DLD1 (cell line): Measurements from ENCODE around the gene RHOA.
"Not testable (repeated sequence)": the region's sequence is repeated elsewhere in the genome, so short reads cannot be mapped to it uniquely, and the experiment has no call there.

Source experiments
- in situ Hi-C: cut with HindIII; loops from 2 replicates; pipeline ENCODE4 v1.10.0; 2017; ENCODE audit warnings: low sequenced_read_pairs

RHOA gene

DNA sequence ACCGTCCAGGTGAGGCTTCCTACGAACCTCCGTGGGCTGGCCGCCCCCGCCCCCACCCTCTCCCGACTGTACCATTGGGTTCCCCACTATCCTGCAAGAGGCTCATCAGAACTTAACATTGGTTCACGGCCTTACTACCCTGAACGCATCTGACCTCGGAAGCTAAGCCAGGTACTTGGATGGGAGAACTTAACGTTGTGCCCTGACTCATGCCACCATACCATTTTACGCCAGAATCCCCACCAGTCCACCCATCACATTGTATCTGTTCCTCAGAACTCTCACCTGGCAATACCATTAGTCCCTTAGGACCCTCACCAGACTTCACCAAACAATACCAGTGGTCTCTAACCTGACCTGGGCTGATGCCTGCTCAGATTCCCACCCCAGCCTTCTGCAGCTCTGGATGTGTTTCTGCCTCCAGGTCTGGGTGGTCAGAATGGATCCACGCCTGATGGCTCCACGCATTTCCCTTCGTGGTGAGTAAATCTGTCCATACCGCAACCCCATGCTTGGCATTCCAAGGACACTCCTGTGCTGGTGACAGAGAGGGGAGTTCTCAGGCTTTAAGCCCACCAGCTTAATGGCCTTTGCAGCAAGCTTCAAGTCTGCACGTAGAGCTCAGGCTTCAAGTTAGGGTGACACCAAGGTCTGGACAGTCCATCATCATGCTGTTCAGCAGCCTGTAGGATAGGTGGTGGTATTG is 1.0 kb upstream of the RHOA start:
- in situ Hi-C loops, result no loop called here

DNA sequence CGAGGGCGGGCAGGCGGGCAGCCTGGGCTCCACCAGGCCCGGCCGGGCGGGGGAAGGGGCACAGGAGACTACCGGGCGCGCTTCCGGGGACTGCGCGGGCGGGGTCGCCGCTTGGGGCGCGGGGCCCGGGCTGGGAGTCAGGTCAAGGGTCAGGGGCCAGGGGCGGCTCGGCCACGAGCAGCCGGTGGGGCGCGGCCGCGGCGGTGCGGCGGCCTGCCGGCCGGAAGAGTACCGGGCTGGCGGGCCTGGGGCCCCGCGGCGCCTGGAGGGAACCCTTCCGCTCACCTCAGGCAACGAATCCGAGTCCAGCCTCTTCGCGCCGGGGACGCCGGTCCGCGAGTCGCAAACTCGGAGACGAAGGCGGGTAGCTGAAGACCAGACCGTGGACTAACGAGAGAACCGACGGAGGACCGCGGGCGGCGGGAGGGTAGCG is 225 bp downstream of the RHOA start:
- in situ Hi-C loops, result no loop called here

DNA sequence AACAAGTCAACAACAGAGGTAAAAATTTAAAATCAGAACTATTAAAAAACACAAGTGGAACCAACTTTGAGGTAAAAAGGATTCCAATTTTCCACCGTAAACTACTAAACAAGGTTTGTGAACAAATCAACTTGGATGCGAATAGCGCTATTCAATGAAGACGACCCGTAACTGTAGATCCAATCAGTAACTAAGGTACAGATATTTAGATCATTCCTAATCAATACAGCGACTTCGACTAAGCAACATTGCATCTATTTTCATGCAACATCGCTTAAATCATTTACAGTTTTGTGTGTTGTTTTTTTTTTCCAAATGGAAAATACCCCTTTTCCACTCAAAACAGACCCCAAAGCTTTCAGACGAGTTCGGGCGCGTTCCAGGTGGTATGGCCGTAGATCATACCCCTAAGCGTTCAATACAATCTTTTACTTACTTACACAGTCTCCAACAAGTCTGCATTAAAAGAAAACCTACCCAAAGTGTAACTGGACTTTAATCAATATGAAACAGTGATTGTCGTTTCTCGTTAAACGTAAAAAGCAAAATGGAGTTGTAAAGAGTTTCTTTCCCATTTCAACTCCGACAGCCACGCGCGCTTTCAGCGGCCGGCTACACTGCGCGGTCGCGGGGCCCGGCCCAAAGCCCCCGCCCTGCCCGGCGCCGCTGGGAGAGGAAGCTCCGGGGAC is 786 bp downstream of the RHOA start:
- in situ Hi-C loops, result no loop called here

DNA sequence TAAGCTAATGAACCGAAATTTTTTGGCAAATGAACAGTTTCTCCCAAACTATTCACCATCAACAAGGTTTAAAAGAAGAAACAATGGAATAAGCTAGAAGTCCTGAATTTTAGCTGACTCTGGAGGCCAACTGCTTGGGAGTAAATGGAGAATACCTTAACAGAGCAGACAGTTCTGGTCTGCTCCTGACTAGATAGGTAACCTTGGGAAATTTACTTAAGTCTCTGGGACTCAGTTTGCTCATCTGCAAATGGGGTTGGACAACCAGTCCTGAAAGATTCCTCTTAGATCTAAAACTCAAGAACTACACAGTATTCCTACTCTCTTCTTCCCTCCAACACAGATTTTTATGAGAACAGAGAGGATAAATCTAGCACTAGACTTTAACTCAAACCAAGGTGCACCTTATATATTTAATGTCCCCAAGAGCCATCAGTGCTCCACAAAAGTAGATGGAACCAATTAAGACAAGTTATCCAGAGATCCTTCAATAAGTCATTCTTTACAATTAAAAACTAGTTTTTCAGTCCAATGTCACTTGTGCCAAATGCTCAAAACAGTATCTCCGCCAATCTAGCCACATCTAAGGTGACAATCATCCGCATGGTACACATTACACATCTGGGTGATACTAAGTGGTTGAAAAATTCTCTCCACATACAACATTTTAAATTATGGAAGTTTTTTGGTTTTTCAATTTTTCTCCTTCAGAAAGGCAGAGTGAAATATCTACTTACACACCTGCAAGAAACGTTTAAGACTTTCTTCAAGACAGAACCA is 1.5 kb downstream of the RHOA start:
- in situ Hi-C loops, result no loop called here

DNA sequence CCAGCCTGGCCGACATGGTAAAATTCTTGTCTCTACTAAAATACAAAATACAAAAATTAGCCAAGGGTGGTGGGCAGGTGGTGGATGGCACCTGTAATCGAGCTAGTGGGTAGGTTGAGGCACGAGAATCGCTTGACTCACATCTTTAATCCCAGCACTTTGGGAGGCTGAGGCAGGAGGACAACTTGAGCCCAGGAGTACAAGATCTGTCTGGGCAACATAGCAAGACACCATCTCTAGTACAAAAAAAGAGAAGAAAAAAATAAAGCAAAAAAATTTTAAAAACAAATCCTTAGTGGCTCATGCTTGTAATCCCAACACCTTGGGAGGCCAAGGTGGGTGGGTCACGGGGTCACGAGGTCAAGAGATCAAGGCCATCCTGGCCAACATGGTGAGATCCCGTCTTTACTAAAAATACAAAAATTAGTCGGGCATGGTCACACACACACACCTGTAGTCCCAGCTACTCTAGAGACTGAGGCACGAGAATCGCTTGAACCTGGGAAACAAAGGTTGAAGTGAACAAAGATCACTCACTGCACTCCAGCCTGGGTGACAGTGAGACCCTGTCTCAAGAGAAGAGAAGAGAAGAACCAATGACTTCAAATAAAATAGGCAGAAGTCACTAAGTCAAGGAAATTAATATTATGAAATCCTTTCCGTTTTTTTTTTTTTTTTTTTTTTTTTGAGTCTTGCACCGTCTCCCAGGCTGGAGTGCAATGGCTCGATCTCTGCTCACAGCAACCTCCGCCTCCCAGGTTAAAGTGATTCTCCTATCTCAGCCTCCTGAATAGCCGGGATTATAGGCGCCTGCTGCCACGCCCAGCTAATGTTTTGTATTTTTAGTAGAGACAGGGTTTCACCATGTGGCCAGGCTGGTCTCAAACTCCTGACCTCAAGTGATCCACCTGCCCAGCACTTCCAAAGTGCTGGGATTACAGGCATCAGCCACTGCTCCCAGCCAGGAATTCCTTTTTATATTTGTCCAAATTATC is 4.9 kb downstream of the RHOA start:
- in situ Hi-C loops, result no loop called here

DNA sequence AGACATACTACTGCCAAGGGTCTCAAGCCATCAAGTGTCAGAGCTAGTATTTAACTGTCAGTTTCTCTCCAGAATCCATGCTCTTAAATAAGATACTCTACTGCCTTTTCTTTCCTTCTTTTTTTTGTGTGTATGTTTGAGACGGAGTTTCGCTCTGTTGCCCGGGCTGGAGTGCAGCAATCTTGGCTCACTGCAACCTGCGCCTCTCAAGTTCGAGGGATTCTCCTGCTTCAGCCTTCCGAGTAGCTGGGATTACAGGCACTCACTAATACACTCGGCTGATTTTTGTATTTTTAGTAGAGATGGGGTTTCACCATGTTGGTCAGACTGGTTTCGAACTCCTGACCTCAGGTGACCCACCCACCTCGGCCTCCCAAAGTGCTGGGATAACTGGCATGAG is 6.2 kb downstream of the RHOA start:
- in situ Hi-C loops, result not testable (repeated sequence)

DNA sequence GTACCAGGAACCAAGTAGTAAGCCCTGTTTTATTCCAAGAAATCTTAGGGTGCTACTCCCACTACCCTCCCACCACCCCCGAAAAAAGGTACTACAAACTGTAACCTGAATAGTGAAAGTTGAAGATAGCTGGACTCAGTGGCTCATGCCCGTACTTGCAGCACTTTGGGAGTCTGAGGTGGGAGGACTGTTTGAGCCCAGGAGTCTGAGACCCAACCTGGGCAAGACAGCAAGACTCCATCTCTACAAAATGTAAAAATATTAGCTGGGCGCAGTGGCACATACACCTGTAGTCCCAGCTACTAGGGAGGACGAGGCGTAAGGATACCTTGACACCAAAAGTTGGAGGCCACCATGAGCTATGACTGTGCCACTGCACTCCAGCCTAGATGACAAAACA is 7.9 kb downstream of the RHOA start:
- in situ Hi-C loops, result no loop called here

DNA sequence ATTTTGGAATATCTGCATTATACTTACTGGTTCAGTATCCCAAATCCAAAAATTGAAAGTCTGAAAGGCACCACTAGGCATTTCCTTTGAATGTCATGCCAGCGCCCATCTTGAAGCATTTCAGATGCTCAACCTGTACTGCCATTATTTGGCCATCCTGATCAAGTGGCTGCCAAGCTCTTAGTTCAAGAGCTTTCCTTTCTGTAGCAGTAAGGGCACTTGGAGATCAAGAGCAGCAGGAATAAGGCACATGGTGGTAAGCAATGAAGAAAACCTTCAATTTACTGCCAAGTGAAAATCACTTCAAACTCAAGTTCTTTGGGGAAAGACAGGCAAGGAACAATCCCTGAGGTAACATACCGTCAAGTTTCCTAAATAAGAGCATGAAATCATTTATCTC is 10.0 kb downstream of the RHOA start:
- in situ Hi-C loops, result no loop called here

DNA sequence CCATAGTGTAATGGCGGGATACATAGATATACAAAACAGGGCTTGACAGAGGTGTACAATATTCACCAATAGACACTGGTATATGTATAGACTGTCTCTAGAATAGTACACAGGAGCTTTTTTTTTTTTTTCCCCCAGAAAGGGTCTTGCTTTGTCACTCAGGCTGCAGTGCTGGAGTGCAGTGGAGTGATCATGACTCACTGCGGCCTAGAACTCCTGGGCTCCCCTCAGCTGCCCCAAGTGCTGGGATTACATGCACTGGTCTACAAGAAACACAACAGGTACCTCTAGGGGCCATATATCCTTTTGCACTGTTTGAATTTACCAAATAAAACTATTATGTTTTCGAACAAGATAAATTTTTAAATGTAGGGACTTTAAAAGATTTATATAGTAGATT is 12.3 kb downstream of the RHOA start:
- in situ Hi-C loops, result no loop called here

DNA sequence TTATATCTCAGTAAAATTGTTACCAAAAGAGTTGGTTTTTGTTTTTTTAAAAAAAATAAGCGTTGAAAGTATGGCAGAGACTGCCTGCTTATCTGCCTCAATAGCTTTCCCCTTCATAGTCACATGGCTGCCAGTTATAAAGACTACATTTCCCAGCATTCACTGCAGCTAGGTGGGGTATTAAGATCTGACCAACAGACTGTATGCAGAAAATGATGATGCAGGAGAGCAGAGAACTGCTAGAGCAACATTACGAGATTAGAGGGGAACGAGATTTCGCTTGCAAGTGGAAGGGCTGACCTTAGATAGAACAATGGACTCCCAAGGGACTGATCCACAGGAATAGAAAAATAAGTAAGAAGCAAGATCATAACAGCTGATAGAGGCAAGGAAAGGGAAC is 14.3 kb downstream of the RHOA start:
- in situ Hi-C loops, result no loop called here

DNA sequence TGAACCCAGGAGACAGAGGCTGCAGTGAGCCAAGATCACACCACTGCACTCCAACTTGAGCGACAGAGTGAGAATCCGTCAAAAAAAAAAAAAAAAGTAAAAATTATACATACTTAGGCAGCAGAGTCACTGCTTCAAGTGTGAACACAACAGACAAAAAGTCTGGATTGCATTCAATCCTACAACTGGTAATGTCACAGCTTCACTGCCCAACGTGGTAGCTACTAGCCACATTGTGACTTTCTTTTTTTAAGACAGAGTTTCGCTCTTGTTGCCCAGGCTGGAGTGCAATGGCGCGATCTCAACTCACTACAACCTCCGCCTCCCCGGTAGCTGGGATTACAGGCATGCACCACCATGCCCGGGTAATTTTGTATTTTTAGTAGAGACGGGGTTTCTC is 20.5 kb downstream of the RHOA start:
- in situ Hi-C loops, result not testable (repeated sequence)

DNA sequence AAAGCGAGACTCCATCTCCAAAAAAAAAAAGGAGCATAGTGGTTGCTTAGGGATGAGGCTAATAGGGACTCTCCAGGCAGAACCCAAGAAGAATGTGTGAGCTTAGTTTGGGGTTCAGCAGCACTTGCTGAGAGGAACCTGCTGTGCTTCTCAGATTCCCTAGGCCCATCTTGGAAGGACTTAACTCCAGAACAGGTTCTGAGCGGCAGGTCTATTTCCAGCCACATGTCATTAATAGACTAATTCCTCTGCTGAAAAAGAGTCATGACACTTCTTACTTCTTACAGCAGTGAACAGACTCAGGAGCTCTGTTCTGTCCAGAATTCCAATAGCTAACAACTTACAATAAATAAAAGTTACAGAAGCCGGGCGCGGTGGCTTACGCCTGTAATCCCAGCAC is 22.5 kb downstream of the RHOA start:
- in situ Hi-C loops, result no loop called here

DNA sequence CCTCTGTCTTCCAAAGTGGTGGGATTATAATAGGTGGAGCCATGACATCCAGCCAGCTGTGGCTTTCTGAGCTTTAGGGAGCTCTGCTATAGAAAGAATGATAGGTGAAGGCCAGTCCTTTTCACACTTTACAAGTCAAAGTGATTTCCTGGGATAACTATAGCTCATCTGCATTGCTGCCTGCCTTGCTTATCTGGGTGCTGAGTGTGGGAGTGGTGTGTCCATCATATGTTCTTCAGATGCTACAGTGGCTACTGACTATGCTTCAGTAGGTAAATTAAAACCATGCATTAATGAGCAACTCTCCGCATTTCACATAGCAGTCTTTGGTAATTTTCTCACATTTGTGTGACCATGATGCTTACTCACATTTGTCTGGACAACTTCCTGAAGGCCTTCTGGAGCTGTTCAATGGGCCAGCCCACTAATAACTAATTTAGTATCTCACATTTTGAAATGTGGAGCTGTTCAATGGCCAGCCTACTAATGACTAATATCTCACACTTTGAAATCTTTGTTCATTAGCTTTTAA is 23.4 kb downstream of the RHOA start:
- in situ Hi-C loops, result no loop called here

DNA sequence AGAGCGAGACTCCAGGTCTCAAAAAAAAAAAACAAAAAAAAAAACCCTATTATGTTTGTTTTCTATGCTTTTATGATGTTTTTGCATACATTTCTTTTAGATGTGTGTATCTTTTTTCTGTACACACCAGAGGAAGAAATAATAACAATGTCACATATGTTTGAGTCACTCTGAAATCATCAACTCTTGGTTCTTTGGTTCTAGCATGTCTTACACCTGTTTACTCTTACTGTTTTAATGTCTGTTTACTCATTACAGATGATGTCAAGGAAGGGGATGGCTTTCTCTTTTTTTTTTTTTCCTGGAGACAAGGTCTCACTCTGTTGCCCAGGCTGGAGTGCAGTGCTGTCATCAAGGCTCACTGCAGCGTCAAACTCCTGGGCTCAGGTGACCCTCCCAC is 24.1 kb downstream of the RHOA start:
- in situ Hi-C loops, result no loop called here

DNA sequence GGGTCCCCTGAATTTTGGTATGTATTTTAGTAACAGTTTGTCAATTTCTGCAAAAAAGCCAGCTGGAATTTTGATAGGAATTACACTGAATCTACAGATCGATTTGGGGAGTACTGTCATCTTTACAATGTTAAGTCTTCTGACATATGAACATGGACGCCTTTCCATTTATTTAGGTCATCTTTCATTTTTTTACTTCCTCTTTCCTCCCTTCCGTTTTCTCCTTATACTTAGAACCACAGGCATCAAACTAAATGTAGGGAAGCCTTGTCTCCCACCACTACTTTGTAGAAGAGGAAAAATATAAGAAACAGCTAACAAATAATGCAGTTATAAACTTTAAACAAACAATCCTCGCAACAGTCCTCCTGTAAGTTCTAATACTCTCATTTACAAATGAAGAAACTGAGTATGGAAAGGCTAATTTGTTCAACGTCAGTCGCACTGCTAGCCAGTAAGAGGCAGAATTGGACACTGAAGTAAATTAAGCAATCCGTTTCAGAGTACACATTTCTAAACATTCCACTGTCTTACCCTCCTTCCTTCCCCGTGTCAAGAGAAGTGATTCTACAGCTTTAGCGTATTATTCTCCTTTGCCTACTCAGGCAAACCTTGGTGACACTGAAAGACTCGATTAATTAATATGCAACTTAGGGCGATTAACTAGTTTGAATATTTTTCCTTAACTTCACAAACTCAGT is 25.6 kb downstream of the RHOA start:
- in situ Hi-C loops, result no loop called here

DNA sequence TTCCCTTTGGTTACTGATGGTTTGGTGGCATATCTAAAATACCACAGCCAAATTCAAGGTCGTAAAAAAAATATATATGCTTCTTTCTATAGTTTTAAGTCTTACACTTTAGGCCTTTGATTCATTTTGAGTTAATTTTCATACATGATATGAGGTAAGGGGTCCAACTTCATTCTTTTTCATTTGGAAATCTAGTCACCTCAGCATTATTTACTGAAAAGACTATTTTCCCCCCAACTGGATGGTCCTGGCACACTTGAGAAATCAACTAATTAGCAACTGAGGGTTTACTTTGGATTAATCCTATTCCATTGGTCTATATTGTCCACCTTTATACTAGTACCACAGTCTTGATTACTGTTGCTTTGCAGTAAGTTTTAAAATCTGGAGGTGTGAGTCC is 26.2 kb downstream of the RHOA start:
- in situ Hi-C loops, result no loop called here

DNA sequence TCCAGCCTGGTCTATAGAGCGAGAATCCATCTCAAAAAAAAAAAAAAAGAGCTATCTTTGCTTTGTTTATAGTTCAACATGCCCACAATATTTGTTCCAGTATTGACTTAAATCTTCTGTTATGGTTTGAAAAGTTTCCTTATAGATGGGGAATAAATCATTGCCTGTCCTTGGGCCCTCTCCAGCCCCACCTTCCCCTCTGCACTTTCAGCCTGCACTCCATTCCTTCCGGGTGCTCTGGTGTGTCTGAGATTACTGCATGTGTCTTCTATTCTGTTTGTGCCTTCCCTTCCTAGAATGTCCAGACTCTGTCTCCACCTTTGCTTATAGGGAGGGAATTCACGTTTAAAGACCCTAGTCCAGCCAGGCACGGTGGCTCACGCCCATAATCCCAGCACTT is 28.4 kb downstream of the RHOA start:
- in situ Hi-C loops, result no loop called here

DNA sequence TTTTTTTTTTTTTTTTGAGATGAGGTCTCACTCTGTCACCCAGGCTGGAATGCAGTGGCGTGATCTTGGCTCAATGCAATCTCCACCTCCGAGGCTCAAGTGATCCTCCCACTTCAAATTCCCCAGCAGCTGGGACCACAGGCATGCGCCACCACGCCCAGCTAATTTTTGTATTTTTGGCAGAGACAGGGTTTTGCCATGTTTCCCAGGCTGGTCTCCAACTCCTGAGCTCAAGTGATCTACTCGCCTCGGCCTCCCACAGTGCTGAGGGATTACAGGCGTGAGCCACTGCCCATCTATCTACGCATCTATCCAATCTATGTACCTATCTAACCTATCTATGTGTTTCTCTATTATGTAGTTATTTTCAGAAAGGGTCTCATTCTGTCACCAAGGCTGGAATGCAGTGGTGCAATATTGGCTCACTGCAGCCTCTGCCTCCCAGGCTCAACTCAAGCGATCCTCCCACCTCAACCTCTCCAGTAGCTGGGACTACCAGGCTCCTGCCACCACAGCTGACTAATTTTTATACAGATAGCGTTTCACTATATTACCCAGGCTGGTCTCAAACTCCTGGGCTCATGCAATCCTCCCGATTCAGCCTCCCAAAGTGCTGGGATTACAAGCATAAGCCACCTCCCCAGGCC is 33.4 kb downstream of the RHOA start:
- in situ Hi-C loops, result no loop called here

DNA sequence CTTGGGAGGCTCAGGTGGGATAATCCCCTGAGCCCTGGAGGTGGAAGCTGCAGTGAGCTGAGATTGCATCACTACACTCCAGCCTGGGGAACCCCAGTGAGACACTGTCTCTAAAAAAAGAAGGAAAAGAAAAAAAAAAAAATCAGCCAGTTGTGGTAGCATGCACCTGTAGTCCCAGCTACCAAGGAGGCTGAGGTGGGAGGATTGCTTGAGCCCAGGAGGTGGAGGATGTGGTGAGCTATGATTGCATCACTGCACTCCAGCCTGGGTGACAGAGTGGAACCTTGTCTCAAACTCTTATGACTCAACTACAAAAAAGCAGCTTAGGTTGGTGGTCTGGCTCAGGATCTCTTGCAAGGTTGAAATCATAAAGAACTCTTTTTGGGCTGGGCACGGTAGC is 34.3 kb downstream of the RHOA start:
- in situ Hi-C loops, result no loop called here
